Measurements from ENCODE around the gene SYNGR2.
A peak's percentile ranks its signal among the peaks of the same experiment; 100 is the strongest.

Gene SYNGR2

GRCh38 chr17:78204387-78205123 lies 36.2 kb downstream of the SYNGR2 start:
- no peak overlapping the region for H3K4me3 ChIP-seq (ENCODE audit: low read length)
- no peak for TF ChIP-seq ZNF274 (IDR thresholded peaks at IDR 0.05; ENCODE audit: low read depth, low read length)

DNA sequence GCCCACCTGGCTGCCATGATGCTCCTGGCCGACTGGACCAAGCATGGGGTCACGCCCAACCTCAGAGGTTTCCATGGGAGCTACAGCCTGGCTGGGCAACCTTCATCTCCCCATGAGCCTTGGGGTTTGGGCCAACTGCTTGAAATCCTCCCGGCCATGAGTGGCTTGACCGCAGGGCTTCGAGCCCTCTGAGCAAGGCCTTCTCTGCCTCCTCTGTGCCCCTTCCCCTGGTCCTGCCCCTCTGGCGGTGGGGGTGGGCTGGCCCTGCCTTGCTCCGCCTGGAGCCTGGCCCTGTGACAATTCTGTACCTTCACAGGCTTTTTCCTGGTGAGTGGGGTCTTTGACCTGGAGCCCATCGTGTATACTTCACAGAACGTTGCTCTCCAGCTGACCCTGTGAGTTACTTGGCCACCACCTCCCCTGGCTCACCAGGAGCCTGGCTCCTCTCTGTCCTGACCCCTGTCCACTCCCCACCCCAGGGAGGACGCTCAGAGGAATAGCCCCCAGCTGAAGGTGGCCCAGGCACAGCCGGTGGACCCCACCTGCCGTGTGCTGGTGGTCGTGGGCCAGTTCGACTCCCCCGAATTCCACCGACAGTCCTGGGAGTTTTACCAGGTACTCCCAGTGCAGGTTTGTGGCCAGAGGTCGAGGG lies 36.9 kb downstream of the SYNGR2 start:
- no peak overlapping the region for H3K4me3 ChIP-seq (ENCODE audit: low read length)
- TF ChIP-seq ZNF274 (IDR thresholded peaks at IDR 0.05; ENCODE audit: low read depth, low read length), result no peak

DNA sequence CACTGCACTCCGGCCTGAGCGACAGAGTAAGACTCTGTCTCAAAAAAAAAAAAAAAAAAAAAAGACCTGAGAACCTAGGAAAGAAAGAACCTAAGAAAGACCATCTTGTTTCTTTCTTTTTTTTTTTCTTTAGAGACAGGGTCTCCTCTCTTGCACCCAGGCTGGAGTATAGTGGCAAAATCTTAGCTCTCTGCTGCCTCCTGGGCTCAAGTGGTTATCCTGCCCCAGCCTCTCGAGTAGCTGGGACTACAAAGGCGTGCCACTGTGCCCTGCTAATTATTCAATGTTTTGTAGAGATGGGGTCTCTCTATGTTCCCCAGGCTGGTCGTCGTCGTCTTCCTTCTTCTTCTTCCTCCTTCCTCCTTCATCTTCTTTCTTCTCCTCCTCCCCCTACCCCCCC lies 37.9 kb downstream of the SYNGR2 start:
- TF ChIP-seq ZNF274 (IDR thresholded peaks at IDR 0.05; ENCODE audit: low read depth, low read length), result no peak

GRCh38 chr17:78208486-78208885 lies 40.1 kb downstream of the SYNGR2 start:
- TF ChIP-seq ZNF274 (IDR thresholded peaks at IDR 0.05; ENCODE audit: low read depth, low read length), result no peak
- no peak overlapping the region for H3K4me3 ChIP-seq (ENCODE audit: low read length)

More for the DNA sequence above, 37.9 kb downstream of the SYNGR2 start:
- no peak overlapping the region for H3K4me3 ChIP-seq (ENCODE audit: low read length)

DNA sequence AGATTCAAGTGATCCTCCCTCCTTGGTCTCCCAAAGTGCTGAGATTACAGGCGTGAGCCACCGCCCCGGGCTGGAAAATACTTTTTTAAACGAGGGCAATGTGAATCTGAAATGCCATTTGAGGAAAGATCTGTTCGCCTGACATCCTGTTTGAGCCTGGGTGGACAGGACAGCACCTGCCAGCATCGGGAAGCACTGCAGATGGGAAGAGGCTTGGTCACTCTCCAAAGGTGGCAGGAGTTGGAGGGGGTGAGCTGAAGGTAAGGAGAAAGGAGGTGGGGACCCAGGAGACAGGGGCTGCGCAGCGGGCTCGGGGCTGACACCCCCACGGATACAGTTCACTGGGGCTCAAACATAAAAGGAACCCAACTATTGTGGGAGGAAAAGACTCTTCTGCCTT lies 41.7 kb downstream of the SYNGR2 start:
- no peak for TF ChIP-seq ZNF274 (IDR thresholded peaks at IDR 0.05; ENCODE audit: low read depth, low read length)
- H3K4me3 ChIP-seq (ENCODE audit: low read length), result no peak overlapping the region

DNA sequence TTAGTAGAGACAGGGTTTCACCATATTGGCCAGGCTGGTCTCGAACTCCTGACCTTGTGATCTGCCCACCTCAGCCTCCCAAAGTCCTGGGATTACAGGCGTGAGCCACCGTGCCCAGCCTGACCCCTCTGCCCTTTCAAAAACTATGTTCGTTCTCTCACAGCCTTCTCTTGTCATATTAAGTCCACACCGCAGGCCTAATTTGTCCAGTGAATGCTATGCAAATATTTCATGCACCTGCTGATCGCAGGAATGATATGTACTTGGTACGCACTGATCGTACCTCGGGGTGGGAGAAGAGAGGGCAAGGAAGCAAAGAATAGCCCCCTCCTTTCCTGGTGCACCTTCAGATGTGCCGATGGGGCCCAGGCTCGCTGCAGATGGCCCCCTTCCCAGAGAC lies 42.7 kb downstream of the SYNGR2 start:
- H3K4me3 ChIP-seq (ENCODE audit: low read length), result no peak overlapping the region
- TF ChIP-seq ZNF274 (IDR thresholded peaks at IDR 0.05; ENCODE audit: low read depth, low read length), result no peak

- H3K4me3 ChIP-seq (ENCODE audit: low read length), result peak within 1 kb of the TSS; percentile 88
- no peak for TF ChIP-seq ZNF274 (IDR thresholded peaks at IDR 0.05; ENCODE audit: low read depth, low read length)
Observed at GRCh38 chr17:78214016-78214705, 45.8 kb downstream of the SYNGR2 start, which contains the start of gene BIRC5. Gene BIRC5 (plus strand): TSS chr17:78214253. CDS start chr17:78214317, 64 bp downstream.

- TF ChIP-seq ZNF274 (IDR thresholded peaks at IDR 0.05; ENCODE audit: low read depth, low read length), result no peak
Observed at GRCh38 chr17:78214706-78215061, 46.3 kb downstream of the SYNGR2 start.

DNA sequence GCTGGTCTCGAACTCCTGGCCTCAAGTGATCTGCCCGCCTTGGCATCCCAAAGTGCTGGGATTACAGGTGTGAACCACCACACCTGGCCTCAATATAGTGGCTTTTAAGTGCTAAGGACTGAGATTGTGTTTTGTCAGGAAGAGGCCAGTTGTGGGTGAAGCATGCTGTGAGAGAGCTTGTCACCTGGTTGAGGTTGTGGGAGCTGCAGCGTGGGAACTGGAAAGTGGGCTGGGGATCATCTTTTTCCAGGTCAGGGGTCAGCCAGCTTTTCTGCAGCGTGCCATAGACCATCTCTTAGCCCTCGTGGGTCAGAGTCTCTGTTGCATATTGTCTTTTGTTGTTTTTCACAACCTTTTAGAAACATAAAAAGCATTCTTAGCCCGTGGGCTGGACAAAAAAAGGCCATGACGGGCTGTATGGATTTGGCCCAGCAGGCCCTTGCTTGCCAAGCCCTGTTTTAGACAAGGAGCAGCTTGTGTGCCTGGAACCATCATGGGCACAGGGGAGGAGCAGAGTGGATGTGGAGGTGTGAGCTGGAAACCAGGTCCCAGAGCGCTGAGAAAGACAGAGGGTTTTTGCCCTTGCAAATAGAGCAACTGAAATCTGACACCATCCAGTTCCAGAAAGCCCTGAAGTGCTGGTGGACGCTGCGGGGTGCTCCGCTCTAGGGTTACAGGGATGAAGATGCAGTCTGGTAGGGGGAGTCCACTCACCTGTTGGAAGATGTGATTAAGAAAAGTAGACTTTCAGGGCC lies 51.2 kb downstream of the SYNGR2 start:
- H3K4me3 ChIP-seq (ENCODE audit: low read length), result no peak overlapping the region
- no peak for TF ChIP-seq ZNF274 (IDR thresholded peaks at IDR 0.05; ENCODE audit: low read depth, low read length)

More at GRCh38 chr17:78214706-78215061, 46.3 kb downstream of the SYNGR2 start:
- H3K4me3 ChIP-seq (ENCODE audit: low read length), result peak overlapping the region; percentile 88

Measured in GM08714 (cell line).